Bronchial epithelial cell (primary cell): Measurements from ENCODE around the gene EEF1A2. TPM values are rescaled to one million over a fixed set of nuclear protein-coding genes. Genes with fewer than 3 reads are reported as not detected.

Source experiments
- DNase-seq: peaks from one replicate; pipeline ENCODE4 v3.0.0-alpha.2; 2010; ENCODE audit warnings: low read depth
- FAIRE-seq: peaks from 2 replicates; lab custom pipeline; 2011; peaks lifted over from hg19 to GRCh38; lab: Jason Lieb, UNC
- H3K27me3 ChIP-seq: 2 replicates; pipeline ENCODE4 v1.5.1; 2011; ENCODE audit warnings: low read length; ENCODE audit not compliant: control insufficient read depth, insufficient read depth
- H3K36me3 ChIP-seq: 2 replicates; pipeline ENCODE4 v1.5.1; 2011; ENCODE audit warnings: low read length; ENCODE audit not compliant: control insufficient read depth, insufficient read depth
- H3K4me3 ChIP-seq: 2 replicates; pipeline ENCODE4 v1.5.1; 2011; ENCODE audit warnings: mild to moderate bottlenecking, low read depth, low read length, control low read depth
- total RNA-seq: library from RNA; depleted of rRNA; stranded (reverse); fragments of >200 nt; gene quantifications from 2 replicates; pipeline ENCODE4 v1.2.1, GENCODE V29; 2014
- TF ChIP-seq, protein P1 (sequence below): IDR thresholded peaks from 2 replicates; pipeline ENCODE4 v1.5.1; 2011; ENCODE audit warnings: mild to moderate bottlenecking, moderate library complexity, low read length, control low read depth, inconsistent platforms; ENCODE audit not compliant: insufficient read depth, severe bottlenecking

The EEF1A2 gene
- 1.1 and 1.9 TPM in 2 replicates for total RNA-seq

DNA sequence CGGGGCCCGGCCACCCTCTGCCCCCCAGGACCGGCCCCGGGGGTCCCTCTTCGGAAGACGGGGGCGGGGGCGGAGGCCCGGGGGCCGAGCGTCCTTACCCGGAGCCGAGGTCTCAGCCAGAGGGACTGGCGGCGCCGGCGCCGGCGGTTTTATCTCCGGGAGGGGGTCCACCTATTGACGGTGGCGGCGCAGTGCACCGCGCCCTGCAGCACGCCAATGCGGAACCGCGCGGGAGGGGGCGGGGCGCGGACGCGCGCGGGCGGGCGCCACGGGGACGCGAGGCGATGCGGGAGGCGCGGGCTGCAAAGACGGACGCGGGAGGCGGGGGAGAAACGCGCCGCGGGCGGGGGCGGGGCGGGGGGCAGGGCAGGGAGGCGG, at the start of gene EEF1A2:
Gene EEF1A2 (minus strand): TSS at position 124 of the 378 bp plus-strand sequence. CDS start 1,320 bp downstream, outside the sequence.
- TF ChIP-seq, protein P1, sequence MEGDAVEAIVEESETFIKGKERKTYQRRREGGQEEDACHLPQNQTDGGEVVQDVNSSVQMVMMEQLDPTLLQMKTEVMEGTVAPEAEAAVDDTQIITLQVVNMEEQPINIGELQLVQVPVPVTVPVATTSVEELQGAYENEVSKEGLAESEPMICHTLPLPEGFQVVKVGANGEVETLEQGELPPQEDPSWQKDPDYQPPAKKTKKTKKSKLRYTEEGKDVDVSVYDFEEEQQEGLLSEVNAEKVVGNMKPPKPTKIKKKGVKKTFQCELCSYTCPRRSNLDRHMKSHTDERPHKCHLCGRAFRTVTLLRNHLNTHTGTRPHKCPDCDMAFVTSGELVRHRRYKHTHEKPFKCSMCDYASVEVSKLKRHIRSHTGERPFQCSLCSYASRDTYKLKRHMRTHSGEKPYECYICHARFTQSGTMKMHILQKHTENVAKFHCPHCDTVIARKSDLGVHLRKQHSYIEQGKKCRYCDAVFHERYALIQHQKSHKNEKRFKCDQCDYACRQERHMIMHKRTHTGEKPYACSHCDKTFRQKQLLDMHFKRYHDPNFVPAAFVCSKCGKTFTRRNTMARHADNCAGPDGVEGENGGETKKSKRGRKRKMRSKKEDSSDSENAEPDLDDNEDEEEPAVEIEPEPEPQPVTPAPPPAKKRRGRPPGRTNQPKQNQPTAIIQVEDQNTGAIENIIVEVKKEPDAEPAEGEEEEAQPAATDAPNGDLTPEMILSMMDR, result no peak
- H3K27me3 ChIP-seq, result peaks cover 15% of the 10 kb centered on the region
- H3K4me3 ChIP-seq, result no peak within 1 kb of the TSS
- FAIRE-seq (no peak), DNase-seq (no peak)
- H3K36me3 ChIP-seq, result no peaks in the 10 kb centered on the region

DNA sequence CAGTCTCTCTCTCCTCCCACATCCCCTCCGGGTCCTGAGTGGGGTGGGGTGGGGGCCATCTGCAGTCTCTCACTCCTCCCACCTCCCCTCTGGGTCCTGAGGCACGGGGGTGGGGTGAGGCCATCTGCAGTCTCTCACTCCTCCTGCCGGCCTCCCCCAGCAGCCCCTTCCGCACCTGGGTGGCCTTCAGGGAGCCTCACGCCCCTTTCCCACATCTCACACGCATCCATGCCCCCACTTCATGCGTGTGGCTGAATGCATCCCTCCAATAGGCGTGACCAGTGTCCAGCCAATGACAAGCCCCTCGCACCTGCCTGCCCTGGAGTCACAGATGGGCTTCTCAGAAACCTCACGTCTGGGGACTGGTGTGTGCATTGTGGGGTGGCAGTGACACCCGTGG, 49.7 kb upstream of the EEF1A2 start:
- DNase-seq, result no peak
- no peak for FAIRE-seq
- Histone ChIP-seq H3K36me3 (no peaks in the 10 kb centered on the region), H3K27me3 (no peaks in the 10 kb centered on the region), H3K4me3 (no peak overlapping the region)
- TF ChIP-seq, protein P1, result no peak

DNA sequence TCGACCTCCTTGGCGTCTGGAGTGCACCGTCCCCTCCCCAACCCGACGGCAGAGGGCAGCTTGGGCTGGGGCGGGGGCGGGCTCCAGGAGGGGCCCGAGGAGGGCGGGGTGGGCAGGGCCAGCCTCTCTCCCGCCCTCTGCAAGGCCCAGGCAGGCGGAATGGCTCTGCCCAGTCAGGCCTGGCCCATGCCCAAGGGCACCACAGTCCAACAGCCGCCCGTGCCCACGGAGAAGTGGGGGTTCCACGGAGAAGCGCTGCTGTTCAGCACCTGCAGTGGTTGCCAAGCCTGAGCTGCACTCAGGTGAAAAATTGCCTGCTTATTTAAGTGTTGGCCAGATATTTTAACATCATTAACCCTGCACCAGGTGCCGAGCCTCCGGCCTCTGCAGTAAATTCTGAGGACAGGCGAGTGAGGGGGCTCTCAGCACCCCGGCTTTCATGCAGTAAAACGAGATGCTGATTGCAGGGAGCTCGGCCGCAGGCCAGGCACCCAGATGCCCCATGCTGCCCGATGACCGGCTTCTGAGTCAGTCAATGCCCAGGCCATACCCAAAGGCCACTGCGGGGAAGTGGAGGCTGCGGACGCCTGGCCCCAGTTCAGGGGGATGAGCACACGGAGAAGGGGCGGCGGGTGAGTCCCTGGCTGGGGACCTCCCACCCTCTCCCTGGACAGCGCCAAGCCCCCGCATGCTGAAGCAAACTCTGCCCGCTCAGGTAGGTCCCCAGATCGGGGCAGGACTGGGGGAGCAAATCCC, 49.0 kb upstream of the EEF1A2 start, which contains the start of gene SRMS:
Gene SRMS (minus strand): TSS at position 25 of the 756 bp plus-strand sequence. CDS start 286 bp downstream, outside the sequence.
- TF ChIP-seq, protein P1, result no peak
- Histone ChIP-seq H3K4me3 (no peak within 1 kb of the TSS), H3K27me3 (no peaks in the 10 kb centered on the region), H3K36me3 (no peaks in the 10 kb centered on the region)
- DNase-seq (no peak), FAIRE-seq (no peak)

DNA sequence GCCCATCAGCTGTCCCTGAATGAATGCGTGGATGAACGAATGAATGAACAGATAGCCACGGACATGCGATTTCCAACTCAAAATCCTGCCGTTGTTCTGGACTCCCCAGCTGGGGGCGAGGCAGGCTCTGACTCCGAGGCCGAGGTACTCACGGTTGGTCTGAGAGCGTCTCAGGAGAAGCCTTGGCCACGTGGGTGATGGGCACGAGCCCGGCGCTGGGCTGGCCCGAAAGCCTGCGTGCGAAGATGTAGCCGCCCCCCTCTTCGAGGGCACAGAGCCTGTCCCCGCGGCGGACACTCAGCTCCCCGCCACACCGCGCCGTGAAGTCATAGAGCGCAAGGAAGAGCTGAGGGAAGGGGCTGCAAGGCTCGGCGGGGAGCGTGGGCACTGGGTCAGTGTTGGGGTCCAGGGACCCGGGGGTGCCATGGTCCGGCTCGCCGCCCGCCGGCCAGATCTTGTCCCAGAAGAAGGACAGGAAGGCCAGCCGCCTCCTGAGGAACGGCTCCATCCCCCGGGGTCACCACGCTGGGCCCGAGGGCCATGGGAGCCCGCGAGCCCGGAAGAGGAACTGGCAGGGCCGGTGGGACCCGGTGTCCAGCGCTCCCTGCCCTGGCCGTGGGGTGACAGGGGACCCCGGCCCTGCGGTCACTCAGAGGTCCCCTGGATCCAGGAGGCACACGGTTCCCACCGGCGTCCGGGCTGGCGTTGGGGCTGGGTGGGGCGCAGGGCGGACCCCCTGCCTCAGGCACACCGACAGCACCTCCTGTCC, 48.3 kb upstream of the EEF1A2 start:
- H3K27me3 ChIP-seq, result no peaks in the 10 kb centered on the region
- TF ChIP-seq, protein P1, result no peak
- H3K36me3 ChIP-seq, result no peaks in the 10 kb centered on the region
- FAIRE-seq, result no peak
- DNase-seq, result no peak
- no peak overlapping the region for H3K4me3 ChIP-seq

DNA sequence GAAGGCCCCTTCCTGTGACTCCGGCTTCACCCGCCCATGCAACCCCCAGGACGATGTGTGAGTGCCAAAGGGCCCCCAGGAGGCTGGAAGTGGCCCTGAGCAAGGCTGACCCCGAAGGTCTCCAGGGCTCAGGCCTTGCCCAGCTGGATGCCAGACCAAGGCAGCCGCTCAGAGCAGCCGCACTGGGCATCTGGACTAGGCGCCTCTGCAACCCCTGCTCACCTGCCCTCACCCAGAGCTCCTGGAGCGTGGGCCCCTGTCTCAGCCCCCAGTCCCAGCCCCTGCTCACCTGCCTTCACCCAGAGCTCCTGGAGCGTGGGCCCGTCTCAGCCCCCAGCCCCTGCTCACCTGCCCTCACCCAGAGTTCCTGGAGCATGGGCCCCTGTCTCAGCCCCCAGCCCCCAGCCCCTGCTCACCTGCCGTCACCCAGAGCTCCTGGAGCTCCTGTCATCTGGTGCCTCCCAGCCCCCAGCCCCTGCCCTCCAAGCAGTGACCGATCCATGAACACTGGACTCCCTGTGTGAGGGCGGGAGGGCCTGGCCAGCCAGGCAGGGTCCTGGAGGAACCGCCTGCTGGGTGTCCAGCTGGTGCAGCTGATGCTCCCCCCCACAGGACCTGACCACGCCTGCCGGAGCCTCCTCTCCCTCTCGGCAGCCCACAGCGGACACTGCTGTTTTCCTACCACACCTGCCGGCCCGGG, 47.5 kb upstream of the EEF1A2 start:
- no peak overlapping the region for H3K4me3 ChIP-seq
- TF ChIP-seq, protein P1, result no peak
- DNase-seq (no peak), FAIRE-seq (no peak)
- H3K27me3 ChIP-seq, result no peaks in the 10 kb centered on the region
- H3K36me3 ChIP-seq, result no peaks in the 10 kb centered on the region
